Measurements from ENCODE around the gene UBE2J2.

UBE2J2 gene

DNA sequence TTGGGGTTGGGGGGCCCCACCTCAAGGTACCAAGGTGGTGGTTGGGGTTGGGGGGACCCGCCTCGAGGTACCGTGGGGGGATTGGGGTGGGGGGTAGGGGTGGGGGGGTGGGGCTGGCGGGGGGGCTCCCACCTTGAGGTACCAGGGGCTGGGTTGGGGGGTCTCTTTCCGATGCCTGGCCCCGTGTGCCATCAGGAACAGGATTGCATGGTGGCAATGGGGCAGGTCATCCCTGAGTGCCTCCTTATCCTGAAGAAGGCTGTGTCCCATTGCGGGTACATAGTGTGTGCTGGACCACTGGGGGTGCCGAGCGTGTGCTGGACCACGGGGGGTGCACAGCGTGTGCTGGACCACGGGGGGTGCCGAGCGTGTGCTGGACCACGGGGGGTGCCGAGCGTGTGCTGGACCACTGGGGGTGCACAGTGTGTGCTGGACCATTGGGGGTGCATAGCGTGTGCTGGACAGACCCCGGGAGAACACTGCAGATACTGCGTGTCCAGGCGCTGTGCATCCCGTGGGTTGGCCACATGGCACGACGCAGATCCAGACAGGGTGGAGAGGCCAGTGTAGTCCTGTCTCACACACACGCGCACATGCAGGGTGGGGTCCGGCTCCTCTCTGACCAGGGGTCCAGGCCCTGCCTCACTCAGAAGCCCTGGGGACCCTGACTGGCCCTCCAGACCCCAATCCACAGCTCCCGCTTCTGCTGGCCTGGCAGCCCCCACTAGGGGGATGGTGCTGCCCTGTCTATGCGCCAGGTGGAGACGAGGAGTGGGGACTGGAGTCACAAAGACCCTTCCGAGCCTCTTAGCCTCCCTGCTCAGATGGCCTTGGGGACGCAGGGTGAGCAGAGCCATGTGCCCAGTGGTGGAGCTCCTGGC is 10.8 kb upstream of the UBE2J2 start:
- no peak for DNase-seq (ENCODE audit: extremely low read depth, low read depth)
- TF ChIP-seq, protein P1, sequence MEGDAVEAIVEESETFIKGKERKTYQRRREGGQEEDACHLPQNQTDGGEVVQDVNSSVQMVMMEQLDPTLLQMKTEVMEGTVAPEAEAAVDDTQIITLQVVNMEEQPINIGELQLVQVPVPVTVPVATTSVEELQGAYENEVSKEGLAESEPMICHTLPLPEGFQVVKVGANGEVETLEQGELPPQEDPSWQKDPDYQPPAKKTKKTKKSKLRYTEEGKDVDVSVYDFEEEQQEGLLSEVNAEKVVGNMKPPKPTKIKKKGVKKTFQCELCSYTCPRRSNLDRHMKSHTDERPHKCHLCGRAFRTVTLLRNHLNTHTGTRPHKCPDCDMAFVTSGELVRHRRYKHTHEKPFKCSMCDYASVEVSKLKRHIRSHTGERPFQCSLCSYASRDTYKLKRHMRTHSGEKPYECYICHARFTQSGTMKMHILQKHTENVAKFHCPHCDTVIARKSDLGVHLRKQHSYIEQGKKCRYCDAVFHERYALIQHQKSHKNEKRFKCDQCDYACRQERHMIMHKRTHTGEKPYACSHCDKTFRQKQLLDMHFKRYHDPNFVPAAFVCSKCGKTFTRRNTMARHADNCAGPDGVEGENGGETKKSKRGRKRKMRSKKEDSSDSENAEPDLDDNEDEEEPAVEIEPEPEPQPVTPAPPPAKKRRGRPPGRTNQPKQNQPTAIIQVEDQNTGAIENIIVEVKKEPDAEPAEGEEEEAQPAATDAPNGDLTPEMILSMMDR (IDR thresholded peaks at IDR 0.05; ENCODE audit: low read depth, low read length, missing control alignments), result no peak

DNA sequence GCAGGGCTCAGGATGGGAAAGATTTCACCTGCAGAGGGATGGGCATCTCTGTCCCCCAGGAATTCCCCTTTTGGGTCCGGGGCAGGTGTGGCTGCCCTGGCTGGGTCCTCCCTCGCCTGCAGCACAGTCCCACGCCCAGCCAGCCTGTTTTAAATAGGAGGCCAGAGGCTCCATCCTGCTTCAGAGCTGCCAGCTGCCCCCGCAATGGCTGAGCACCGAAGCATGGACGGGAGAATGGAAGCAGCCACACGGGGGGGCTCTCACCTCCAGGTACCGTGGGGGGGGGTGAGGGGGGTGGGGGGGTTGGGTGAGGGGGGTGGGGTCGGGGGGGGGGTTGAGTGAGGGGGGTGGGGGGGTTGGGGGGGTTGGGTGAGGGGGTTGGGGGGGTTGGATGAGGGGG is 10.2 kb upstream of the UBE2J2 start:
- H3K4me3 ChIP-seq (replicated peaks; ENCODE audit: low read depth, low read length), result no peak overlapping the region
- TF ChIP-seq, protein P1 (IDR thresholded peaks at IDR 0.05; ENCODE audit: low read depth, low read length, missing control alignments), result no peak
- DNase-seq (ENCODE audit: extremely low read depth, low read depth), result no peak

More for the DNA sequence above, 10.8 kb upstream of the UBE2J2 start:
- no peak overlapping the region for H3K4me3 ChIP-seq (replicated peaks; ENCODE audit: low read depth, low read length)

DNA sequence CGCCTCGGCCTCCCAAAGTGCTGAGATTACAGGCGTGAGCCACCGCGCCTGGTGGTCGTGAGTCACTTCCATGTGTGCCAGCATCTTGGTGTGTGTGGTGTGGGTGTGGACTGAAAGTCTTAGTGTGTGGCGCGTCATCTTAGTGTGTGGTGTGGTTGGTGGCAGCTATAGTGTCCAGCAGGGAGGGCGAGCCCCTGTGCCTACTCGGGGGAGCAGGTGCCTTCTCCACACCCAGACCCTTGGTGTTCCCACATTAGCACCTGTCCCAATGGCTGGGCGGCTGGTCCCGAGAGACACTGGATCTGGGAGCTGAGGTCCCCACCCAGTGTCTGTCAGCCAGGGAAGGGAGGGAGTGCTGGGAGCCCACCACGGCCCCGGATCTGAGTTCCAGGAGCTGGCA is 9.3 kb upstream of the UBE2J2 start:
- H3K4me3 ChIP-seq (replicated peaks; ENCODE audit: low read depth, low read length), result no peak overlapping the region
- no peak for DNase-seq (ENCODE audit: extremely low read depth, low read depth)
- TF ChIP-seq, protein P1 (IDR thresholded peaks at IDR 0.05; ENCODE audit: low read depth, low read length, missing control alignments), result no peak

DNA sequence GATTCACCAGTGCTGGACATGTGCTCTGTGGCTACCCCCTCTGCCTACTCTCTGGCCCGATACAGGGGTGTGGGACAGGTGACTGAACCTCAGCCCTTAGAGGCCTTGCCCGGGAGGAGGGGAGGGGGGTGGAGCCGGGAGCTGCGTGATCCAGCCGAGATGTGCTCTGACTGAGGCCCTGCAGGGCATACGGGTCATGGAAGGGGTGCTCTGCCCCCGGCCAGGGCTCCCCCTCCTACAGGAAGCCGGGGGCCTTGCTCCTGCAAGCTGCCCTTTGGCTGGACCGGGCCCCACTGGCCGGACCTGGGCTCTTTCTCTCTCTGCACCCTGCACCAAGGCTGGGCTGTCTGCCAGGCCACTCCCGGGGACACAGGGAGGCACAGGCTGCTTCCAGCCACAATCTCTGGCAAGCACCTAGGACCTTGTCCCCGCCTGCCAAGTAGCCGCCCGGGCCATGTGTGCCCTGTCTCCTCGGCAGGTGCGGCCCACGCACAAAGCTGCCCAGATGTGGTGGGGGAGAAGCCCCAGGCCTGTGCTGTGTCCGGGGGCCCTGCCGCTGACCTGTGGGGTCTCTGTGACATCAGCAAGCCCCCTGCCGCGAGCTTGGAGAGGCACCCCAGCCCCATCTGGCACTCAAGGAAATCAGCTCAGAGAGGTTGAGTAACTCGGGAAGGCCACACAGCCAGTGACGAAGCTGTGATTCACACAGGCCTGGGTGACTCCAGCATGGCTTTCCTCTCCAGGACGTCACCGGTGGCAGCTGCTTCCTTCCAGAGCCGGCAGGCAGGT is 8.1 kb upstream of the UBE2J2 start:
- no peak overlapping the region for H3K4me3 ChIP-seq (replicated peaks; ENCODE audit: low read depth, low read length)
- DNase-seq (ENCODE audit: extremely low read depth, low read depth), result no peak

DNA sequence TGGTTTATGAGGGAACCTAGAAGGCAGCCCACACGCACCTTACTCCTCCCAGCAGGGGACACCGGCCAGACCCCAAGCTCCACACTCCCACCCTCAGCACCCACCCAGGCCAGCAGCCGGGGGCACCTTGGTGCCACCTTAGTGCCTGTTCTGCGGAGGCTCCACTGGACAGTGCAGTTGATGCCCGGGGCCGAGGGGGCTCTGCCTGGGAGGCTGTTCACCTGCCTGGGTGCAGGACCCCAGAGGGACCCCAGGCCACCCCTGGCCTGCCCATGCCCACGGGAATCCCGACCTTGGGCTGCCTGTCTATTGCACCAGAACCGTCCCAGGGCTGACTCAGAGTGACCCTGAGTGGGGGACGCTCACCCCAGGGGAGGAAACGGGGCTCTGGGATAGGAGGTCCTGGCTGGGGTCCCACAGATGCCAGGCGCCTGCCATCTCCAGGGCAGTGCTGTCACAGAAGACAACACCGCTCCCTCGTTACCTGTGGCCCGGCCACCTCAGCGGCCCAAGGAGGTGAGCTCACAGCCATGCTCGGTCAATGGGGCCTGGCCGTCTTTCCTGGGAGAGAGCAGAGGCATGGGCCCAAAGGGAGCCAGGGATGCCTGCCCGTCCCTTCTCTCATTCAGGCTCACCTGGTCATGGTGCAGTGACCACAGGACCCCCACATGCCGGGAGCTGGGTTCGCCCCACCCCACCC is 7.3 kb upstream of the UBE2J2 start:
- DNase-seq (ENCODE audit: extremely low read depth, low read depth), result no peak
- H3K4me3 ChIP-seq (replicated peaks; ENCODE audit: low read depth, low read length), result no peak overlapping the region
- TF ChIP-seq, protein P1 (IDR thresholded peaks at IDR 0.05; ENCODE audit: low read depth, low read length, missing control alignments), result no peak

More for the DNA sequence above, 8.1 kb upstream of the UBE2J2 start:
- TF ChIP-seq, protein P1 (IDR thresholded peaks at IDR 0.05; ENCODE audit: low read depth, low read length, missing control alignments), result no peak

DNA sequence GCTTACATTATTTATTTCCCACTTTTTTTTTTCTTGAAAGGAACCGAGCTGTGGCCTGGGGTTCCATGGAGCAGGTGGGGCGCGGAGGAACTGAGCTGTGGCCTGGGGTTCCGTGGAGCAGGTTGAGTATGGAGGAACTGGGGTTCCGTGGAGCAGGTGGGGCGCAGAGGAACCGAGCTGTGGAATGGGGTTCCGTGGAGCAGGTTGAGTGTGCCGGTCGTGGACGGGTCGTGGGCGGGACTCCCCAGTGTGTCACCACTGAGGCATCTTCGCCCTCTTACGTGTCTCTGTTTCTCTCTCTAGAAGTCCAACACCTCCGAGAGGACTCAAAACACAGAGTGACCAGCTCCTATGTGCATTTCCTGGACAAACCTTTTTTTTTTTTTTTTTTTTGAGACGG is 5.4 kb upstream of the UBE2J2 start:
- H3K4me3 ChIP-seq (replicated peaks; ENCODE audit: low read depth, low read length), result no peak overlapping the region
- TF ChIP-seq, protein P1 (IDR thresholded peaks at IDR 0.05; ENCODE audit: low read depth, low read length, missing control alignments), result no peak
- DNase-seq (ENCODE audit: extremely low read depth, low read depth), result no peak
